Smooth muscle cell of the brain vasculature (primary cell): ENCODE measurements around the gene NOC2L.

Experiments
- DNase-seq: peaks from one replicate; pipeline ENCODE4 v3.0.0-alpha.2; 2012; ENCODE audit warnings: low read depth, low spot score

NOC2L gene

GRCh38 chr1:974687-975328 is 15.8 kb upstream of the NOC2L start:
- DNase-seq: no peak

- no peak for DNase-seq
Measured at GRCh38 chr1:974293-974640, 15.2 kb upstream of the NOC2L start.

- no peak for DNase-seq
Measured at GRCh38 chr1:973459-974292, 14.6 kb upstream of the NOC2L start.

GRCh38 chr1:972726-973458 is 13.8 kb upstream of the NOC2L start:
- no peak for DNase-seq

- DNase-seq: no peak
Measured at GRCh38 chr1:971751-972506, 12.9 kb upstream of the NOC2L start.

- no peak for DNase-seq
Measured at GRCh38 chr1:970973-971730, 12.1 kb upstream of the NOC2L start.

- DNase-seq: no peak
Measured at GRCh38 chr1:970242-970972, 11.4 kb upstream of the NOC2L start.

- no peak for DNase-seq
Measured at GRCh38 chr1:969260-969855, 10.3 kb upstream of the NOC2L start.

GRCh38 chr1:967466-968343 is 8.6 kb upstream of the NOC2L start:
- DNase-seq: no peak

GRCh38 chr1:966704-967300 is 7.7 kb upstream of the NOC2L start:
- DNase-seq: no peak

- DNase-seq: no peak
Measured at GRCh38 chr1:966135-966703, 7.2 kb upstream of the NOC2L start, which contains the start of gene PLEKHN1. Gene PLEKHN1 (plus strand): TSS chr1:966482. CDS start chr1:966532, 50 bp downstream.

GRCh38 chr1:965526-966134 is 6.6 kb upstream of the NOC2L start:
- no peak for DNase-seq

GRCh38 chr1:964691-965525 is 5.9 kb upstream of the NOC2L start:
- no peak for DNase-seq

GRCh38 chr1:963746-964525 is 4.9 kb upstream of the NOC2L start:
- DNase-seq: no peak

- no peak for DNase-seq
Measured at GRCh38 chr1:963301-963651, 4.2 kb upstream of the NOC2L start.
